Measurements from ENCODE around the gene SEC24A.
"Not testable (repeated sequence)": the region's sequence is repeated elsewhere in the genome, so short reads cannot be mapped to it uniquely, and the experiment has no call there.

Gene SEC24A

GRCh38 chr5:134738963-134739661 is 90.5 kb downstream of the SEC24A start:
- no peak overlapping the region for H3K27ac ChIP-seq (ENCODE audit: insufficient read depth, low read depth, low read length, poor library complexity, severe bottlenecking)
- H3K27me3 ChIP-seq (ENCODE audit: control insufficient read depth, insufficient read depth, low read length, poor library complexity, severe bottlenecking), result no peaks in the 10 kb centered on the region
- WGBS, 2 experiments, result 14 to 19% methylated on average over 20 to 21 of the region's 21 CpGs

GRCh38 chr5:134741052-134741451 is 92.5 kb downstream of the SEC24A start:
- no peaks in the 10 kb centered on the region for H3K9me3 ChIP-seq (ENCODE audit: control insufficient read depth, low read length)
- H3K36me3 ChIP-seq (ENCODE audit: control insufficient read depth, insufficient read depth, low read length), result no peaks in the 10 kb centered on the region
- H3K4me3 ChIP-seq (ENCODE audit: insufficient read depth, low read depth, low read length), result no peak overlapping the region
- no peak overlapping the region for H3K27ac ChIP-seq (ENCODE audit: insufficient read depth, low read depth, low read length, poor library complexity, severe bottlenecking)
- peaks cover 9% of the 10 kb centered on the region for H3K4me1 ChIP-seq (ENCODE audit: control insufficient read depth, insufficient read depth, low read length)
- H3K27me3 ChIP-seq (ENCODE audit: control insufficient read depth, insufficient read depth, low read length, poor library complexity, severe bottlenecking), result no peaks in the 10 kb centered on the region
- 94 to 96% methylated on average over 11 of the region's 11 CpGs for WGBS, 2 experiments

More at GRCh38 chr5:134738963-134739661, 90.5 kb downstream of the SEC24A start:
- H3K4me3 ChIP-seq (ENCODE audit: insufficient read depth, low read depth, low read length), result peak overlapping the region; percentile 85
- peaks cover 9% of the 10 kb centered on the region for H3K4me1 ChIP-seq (ENCODE audit: control insufficient read depth, insufficient read depth, low read length)
- no peaks in the 10 kb centered on the region for H3K36me3 ChIP-seq (ENCODE audit: control insufficient read depth, insufficient read depth, low read length)
- no peaks in the 10 kb centered on the region for H3K9me3 ChIP-seq (ENCODE audit: control insufficient read depth, low read length)

- H3K9me3 ChIP-seq (ENCODE audit: control insufficient read depth, low read length), result no peaks in the 10 kb centered on the region
- WGBS, 2 experiments, result 88 to 100% methylated on average over 1 to 2 of the region's 2 CpGs
Measured at GRCh38 chr5:134742134-134742533, 93.5 kb downstream of the SEC24A start.

GRCh38 chr5:134749415-134749814 is 100.8 kb downstream of the SEC24A start:
- H3K4me1 ChIP-seq (ENCODE audit: control insufficient read depth, insufficient read depth, low read length), result no peaks in the 10 kb centered on the region
- H3K4me3 ChIP-seq (ENCODE audit: insufficient read depth, low read depth, low read length), result no peak overlapping the region
- H3K27ac ChIP-seq (ENCODE audit: insufficient read depth, low read depth, low read length, poor library complexity, severe bottlenecking), result peak overlapping the region; percentile 81
- no peaks in the 10 kb centered on the region for H3K36me3 ChIP-seq (ENCODE audit: control insufficient read depth, insufficient read depth, low read length)
- H3K9me3 ChIP-seq (ENCODE audit: control insufficient read depth, low read length), result no peaks in the 10 kb centered on the region
- H3K27me3 ChIP-seq (ENCODE audit: control insufficient read depth, insufficient read depth, low read length, poor library complexity, severe bottlenecking), result no peaks in the 10 kb centered on the region
- WGBS, 2 experiments, result 72 to 73% methylated on average over 3 of the region's 3 CpGs

More at GRCh38 chr5:134742134-134742533, 93.5 kb downstream of the SEC24A start:
- H3K27me3 ChIP-seq (ENCODE audit: control insufficient read depth, insufficient read depth, low read length, poor library complexity, severe bottlenecking), result no peaks in the 10 kb centered on the region
- H3K27ac ChIP-seq (ENCODE audit: insufficient read depth, low read depth, low read length, poor library complexity, severe bottlenecking), result no peak overlapping the region
- no peaks in the 10 kb centered on the region for H3K36me3 ChIP-seq (ENCODE audit: control insufficient read depth, insufficient read depth, low read length)
- H3K4me1 ChIP-seq (ENCODE audit: control insufficient read depth, insufficient read depth, low read length), result peaks cover 9% of the 10 kb centered on the region
- no peak overlapping the region for H3K4me3 ChIP-seq (ENCODE audit: insufficient read depth, low read depth, low read length)

GRCh38 chr5:134758176-134758503 is 109.6 kb downstream of the SEC24A start:
- Histone ChIP-seq H3K9me3 (ENCODE audit: control insufficient read depth, low read length) (no peaks in the 10 kb centered on the region), H3K27me3 (ENCODE audit: control insufficient read depth, insufficient read depth, low read length, poor library complexity, severe bottlenecking) (no peaks in the 10 kb centered on the region), H3K4me1 (ENCODE audit: control insufficient read depth, insufficient read depth, low read length) (peaks cover 7% of the 10 kb centered on the region), H3K4me3 (ENCODE audit: insufficient read depth, low read depth, low read length) (peak overlapping the region; percentile 98), H3K36me3 (ENCODE audit: control insufficient read depth, insufficient read depth, low read length) (no peaks in the 10 kb centered on the region), H3K27ac (ENCODE audit: insufficient read depth, low read depth, low read length, poor library complexity, severe bottlenecking) (no peak overlapping the region)
- WGBS, 2 experiments, result 27 to 32% methylated on average over 9 of the region's 9 CpGs

- peaks cover 7% of the 10 kb centered on the region for H3K4me1 ChIP-seq (ENCODE audit: control insufficient read depth, insufficient read depth, low read length)
- WGBS, 2 experiments, result 0% methylated on average over 73 of the region's 73 CpGs
- H3K27ac ChIP-seq (ENCODE audit: insufficient read depth, low read depth, low read length, poor library complexity, severe bottlenecking), result peak within 1 kb of the TSS; percentile 69
- no peaks in the 10 kb centered on the region for H3K9me3 ChIP-seq (ENCODE audit: control insufficient read depth, low read length)
- H3K4me3 ChIP-seq (ENCODE audit: insufficient read depth, low read depth, low read length), result peak within 1 kb of the TSS; percentile 98
- H3K36me3 ChIP-seq (ENCODE audit: control insufficient read depth, insufficient read depth, low read length), result no peaks in the 10 kb centered on the region
- H3K27me3 ChIP-seq (ENCODE audit: control insufficient read depth, insufficient read depth, low read length, poor library complexity, severe bottlenecking), result no peaks in the 10 kb centered on the region
Measured at GRCh38 chr5:134758504-134759341, 110.1 kb downstream of the SEC24A start, which contains the start of gene DDX46. Gene DDX46 (plus strand): TSS chr5:134758779. CDS start chr5:134758939, 160 bp downstream.

- not testable (repeated sequence) for H3K4me1 ChIP-seq (ENCODE audit: control insufficient read depth, insufficient read depth, low read length); H3K27ac ChIP-seq (ENCODE audit: insufficient read depth, low read depth, low read length, poor library complexity, severe bottlenecking); H3K4me3 ChIP-seq (ENCODE audit: insufficient read depth, low read depth, low read length); H3K27me3 ChIP-seq (ENCODE audit: control insufficient read depth, insufficient read depth, low read length, poor library complexity, severe bottlenecking); H3K9me3 ChIP-seq (ENCODE audit: control insufficient read depth, low read length)
- WGBS, 2 experiments, result 96% methylated on average over 21 of the region's 21 CpGs
- H3K36me3 ChIP-seq (ENCODE audit: control insufficient read depth, insufficient read depth, low read length), result peaks cover 36% of the 10 kb centered on the region
Measured at GRCh38 chr5:134767528-134768291, 119.1 kb downstream of the SEC24A start.

- WGBS, 2 experiments, result 94 to 95% methylated on average over 3 to 4 of the region's 4 CpGs
- no peaks in the 10 kb centered on the region for H3K27me3 ChIP-seq (ENCODE audit: control insufficient read depth, insufficient read depth, low read length, poor library complexity, severe bottlenecking)
- H3K27ac ChIP-seq (ENCODE audit: insufficient read depth, low read depth, low read length, poor library complexity, severe bottlenecking), result no peak overlapping the region
- no peaks in the 10 kb centered on the region for H3K4me1 ChIP-seq (ENCODE audit: control insufficient read depth, insufficient read depth, low read length)
- no peak overlapping the region for H3K4me3 ChIP-seq (ENCODE audit: insufficient read depth, low read depth, low read length)
- no peaks in the 10 kb centered on the region for H3K9me3 ChIP-seq (ENCODE audit: control insufficient read depth, low read length)
- H3K36me3 ChIP-seq (ENCODE audit: control insufficient read depth, insufficient read depth, low read length), result peaks cover 40% of the 10 kb centered on the region
Measured at GRCh38 chr5:134769206-134769605, 120.6 kb downstream of the SEC24A start.

GRCh38 chr5:134772461-134773125 is 124.0 kb downstream of the SEC24A start:
- 94 to 95% methylated on average over 10 of the region's 10 CpGs for WGBS, 2 experiments
- H3K9me3 ChIP-seq (ENCODE audit: control insufficient read depth, low read length), result no peaks in the 10 kb centered on the region
- H3K27me3 ChIP-seq (ENCODE audit: control insufficient read depth, insufficient read depth, low read length, poor library complexity, severe bottlenecking), result no peaks in the 10 kb centered on the region
- no peak overlapping the region for H3K27ac ChIP-seq (ENCODE audit: insufficient read depth, low read depth, low read length, poor library complexity, severe bottlenecking)
- no peak overlapping the region for H3K4me3 ChIP-seq (ENCODE audit: insufficient read depth, low read depth, low read length)
- peaks cover 34% of the 10 kb centered on the region for H3K36me3 ChIP-seq (ENCODE audit: control insufficient read depth, insufficient read depth, low read length)
- H3K4me1 ChIP-seq (ENCODE audit: control insufficient read depth, insufficient read depth, low read length), result no peaks in the 10 kb centered on the region

All from ectodermal cell (in vitro differentiated cells).